Tibial nerve (tissue), 3 donors: Measurements from ENCODE around the gene PCDHGA11.

Experiments used
- POLR2A ChIP-seq, 2 donors: fragments of 450-650 bp; IDR thresholded peaks; one replicate each; pipeline ENCODE4 v1.6.1; 2017; ENCODE audit warnings: antibody characterized with exemption in 2 of 2, mild to moderate bottlenecking in 2 of 2, moderate library complexity in 2 of 2
- TF ChIP-seq, protein P1 (sequence below), 5 experiments: fragments of 200-600 bp in 3 of 5; fragments of 450-650 bp in 2 of 5; sonication (generic) in 3 of 5; IDR thresholded peaks; one replicate each; pipeline ENCODE4 v1.5.1; 2016 to 2019; ENCODE audit warnings: antibody characterized with exemption in 5 of 5, mild to moderate bottlenecking in 3 of 5, moderate library complexity in 2 of 5

DNA sequence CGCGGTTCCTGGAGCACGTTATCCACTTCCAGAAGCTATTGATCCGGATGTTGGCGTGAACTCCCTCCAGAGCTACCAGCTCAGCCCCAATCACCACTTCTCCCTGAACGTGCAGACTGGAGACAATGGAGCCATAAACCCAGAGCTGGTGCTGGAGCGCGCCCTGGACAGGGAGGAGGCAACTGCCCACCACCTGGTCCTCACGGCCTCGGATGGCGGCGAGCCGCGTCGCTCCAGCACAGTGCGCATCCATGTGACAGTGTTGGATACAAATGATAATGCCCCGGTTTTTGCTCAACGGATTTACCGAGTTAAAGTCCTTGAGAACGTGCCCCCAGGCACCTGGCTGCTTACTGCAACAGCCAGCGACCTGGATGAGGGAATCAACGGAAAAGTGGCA is 17.5 kb upstream of the PCDHGA11 start:
- no peak for TF ChIP-seq POLR2A (IDR thresholded peaks at IDR 0.05)
- TF ChIP-seq, protein P1, sequence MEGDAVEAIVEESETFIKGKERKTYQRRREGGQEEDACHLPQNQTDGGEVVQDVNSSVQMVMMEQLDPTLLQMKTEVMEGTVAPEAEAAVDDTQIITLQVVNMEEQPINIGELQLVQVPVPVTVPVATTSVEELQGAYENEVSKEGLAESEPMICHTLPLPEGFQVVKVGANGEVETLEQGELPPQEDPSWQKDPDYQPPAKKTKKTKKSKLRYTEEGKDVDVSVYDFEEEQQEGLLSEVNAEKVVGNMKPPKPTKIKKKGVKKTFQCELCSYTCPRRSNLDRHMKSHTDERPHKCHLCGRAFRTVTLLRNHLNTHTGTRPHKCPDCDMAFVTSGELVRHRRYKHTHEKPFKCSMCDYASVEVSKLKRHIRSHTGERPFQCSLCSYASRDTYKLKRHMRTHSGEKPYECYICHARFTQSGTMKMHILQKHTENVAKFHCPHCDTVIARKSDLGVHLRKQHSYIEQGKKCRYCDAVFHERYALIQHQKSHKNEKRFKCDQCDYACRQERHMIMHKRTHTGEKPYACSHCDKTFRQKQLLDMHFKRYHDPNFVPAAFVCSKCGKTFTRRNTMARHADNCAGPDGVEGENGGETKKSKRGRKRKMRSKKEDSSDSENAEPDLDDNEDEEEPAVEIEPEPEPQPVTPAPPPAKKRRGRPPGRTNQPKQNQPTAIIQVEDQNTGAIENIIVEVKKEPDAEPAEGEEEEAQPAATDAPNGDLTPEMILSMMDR (IDR thresholded peaks at IDR 0.05) = no peak
